Measurements from ENCODE around the gene ZNF385A. TPM values are rescaled to one million over a fixed set of nuclear protein-coding genes. Genes with fewer than 3 reads are reported as not detected.

ZNF385A gene
- total and polyA plus RNA-seq, 9 of the 15 experiments (the other 6 are each of a cell fraction or from before 2014, with no cell fraction given): 1.0 to 111 (median 7.7) TPM

- no peak for TF ChIP-seq NELFE (IDR thresholded peaks at IDR 0.05; ENCODE audit: insufficient read depth, insufficient read length)
- TF ChIP-seq SIN3A (IDR thresholded peaks at IDR 0.05; ENCODE audit: borderline replicate concordance in 2 of 2, control insufficient read depth in 1 of 2, low read depth in 2 of 2, low read length in 2 of 2): peak; percentile 58 to 82; a peak in 2 of 4 replicates
- TF ChIP-seq IFI16 (CRISPR knock-in tag; IDR thresholded peaks at IDR 0.05): peak; percentile 69; the same call in 1 of the 2 replicates
- no peak for TF ChIP-seq PURB (CRISPR knock-in tag; IDR thresholded peaks at IDR 0.05; ENCODE audit: low read depth)
- TF ChIP-seq ZSCAN32 (CRISPR knock-in tag; IDR thresholded peaks at IDR 0.05): peak; percentile 33; the same call in 1 of the 2 replicates
- 0 out of 2 replicates have a peak, but pooled peaks have one; percentile 27 for TF ChIP-seq ZNF436 (CRISPR knock-in tag; IDR thresholded peaks at IDR 0.05)
- TF ChIP-seq NFRKB (IDR thresholded peaks at IDR 0.05; ENCODE audit: low read depth): peak; percentile 100
- TF ChIP-seq RBM34 (IDR thresholded peaks at IDR 0.05; ENCODE audit: borderline replicate concordance, insufficient read depth, low read length): no peak
- peak in 1 of 2 experiments; percentile 58; a peak in 2 of 4 replicates for TF ChIP-seq ZMIZ1 (IDR thresholded peaks at IDR 0.05; ENCODE audit: low read depth in 2 of 2, low read length in 2 of 2)
- no peak for TF ChIP-seq SMAD2 (IDR thresholded peaks at IDR 0.05; ENCODE audit: low read depth, low read length)
- peak; percentile 76 for TF ChIP-seq BMI1 (IDR thresholded peaks at IDR 0.05; ENCODE audit: low read length)
- peak; percentile 98 for TF ChIP-seq TAF1 (IDR thresholded peaks at IDR 0.05; ENCODE audit: control insufficient read depth, extremely low read depth, insufficient read depth, low read length, severe bottlenecking)
- no peak for TF ChIP-seq ZNF830 (CRISPR knock-in tag; IDR thresholded peaks at IDR 0.05)
- TF ChIP-seq DNMT1 (IDR thresholded peaks at IDR 0.05): no peak
- peak; percentile 63 for TF ChIP-seq CTBP1 (IDR thresholded peaks at IDR 0.05; ENCODE audit: borderline replicate concordance)
- TF ChIP-seq ZNF280A (IDR thresholded peaks at IDR 0.05; ENCODE audit: low read depth, partially characterized antibody): no peak
- TF ChIP-seq CHAMP1 (IDR thresholded peaks at IDR 0.05): no peak
- TF ChIP-seq ZNF239 (CRISPR knock-in tag; IDR thresholded peaks at IDR 0.05): peak; percentile 22; the same call in 1 of the 2 replicates
- peak; percentile 52 for TF ChIP-seq RB1 (IDR thresholded peaks at IDR 0.05; ENCODE audit: low read depth)
These were observed 59.7 kb downstream of the ZNF385A start, which contains the start of gene COPZ1 (continued) for GRCh38 chr12:54324617-54325441.
